Loucy (cell line): Measurements from ENCODE around the gene ADARB2.

Experiments
- H2AFZ ChIP-seq: fragments of 200-600 bp; sonication (generic); 2 replicates; pipeline ENCODE4 v1.6.0; 2016; ENCODE audit warnings: antibody characterized with exemption, mild to moderate bottlenecking, low read length, moderate library complexity
- H3F3A ChIP-seq: fragments of 200-600 bp; 2 replicates; pipeline ENCODE4 v1.6.0; 2016; ENCODE audit warnings: antibody characterized with exemption, low read depth, mild to moderate bottlenecking
- H3K27me3 ChIP-seq: fragments of 200-600 bp; sonication (generic); 2 replicates; pipeline ENCODE4 v1.6.1; 2014; ENCODE audit warnings: low read length, mild to moderate bottlenecking; ENCODE audit not compliant: insufficient read depth, poor library complexity, severe bottlenecking
- H3K36me3 ChIP-seq: fragments of 200-600 bp; sonication (generic); 2 replicates; pipeline ENCODE4 v1.6.1; 2016; ENCODE audit warnings: low read length; ENCODE audit not compliant: insufficient read depth
- H3K4me1 ChIP-seq: fragments of 200-600 bp; sonication (generic); 2 replicates; pipeline ENCODE4 v1.5.1; 2014; ENCODE audit warnings: low read length, mild to moderate bottlenecking; ENCODE audit not compliant: insufficient read depth, poor library complexity, severe bottlenecking
- H3K4me2 ChIP-seq: fragments of 200-600 bp; sonication (generic); 2 replicates; pipeline ENCODE4 v1.6.0; 2014; ENCODE audit warnings: antibody characterized with exemption, low read length, low read depth, mild to moderate bottlenecking; ENCODE audit not compliant: poor library complexity, severe bottlenecking
- H3K4me3 ChIP-seq: fragments of 200-600 bp; sonication (generic); 2 replicates; pipeline ENCODE4 v1.5.1; 2014; ENCODE audit warnings: low read length, mild to moderate bottlenecking, mixed read lengths; ENCODE audit not compliant: poor library complexity, severe bottlenecking
- H3K79me2 ChIP-seq: fragments of 200-600 bp; sonication (generic); 2 replicates; pipeline ENCODE4 v1.6.1; 2014; ENCODE audit warnings: low read length; ENCODE audit not compliant: insufficient read depth
- H3K9ac ChIP-seq: fragments of 200-600 bp; sonication (generic); 2 replicates; pipeline ENCODE4 v1.6.0; 2014; ENCODE audit warnings: mild to moderate bottlenecking, low read depth, low read length, moderate library complexity; ENCODE audit not compliant: poor library complexity, severe bottlenecking
- H3K9me2 ChIP-seq: fragments of 200-600 bp; sonication (generic); replicated peaks from 2 replicates; pipeline ENCODE4 v1.6.1; 2016; ENCODE audit warnings: low read depth, low read length, mixed read lengths
- H3K9me3 ChIP-seq: fragments of 200-600 bp; sonication (generic); 2 replicates; pipeline ENCODE4 v1.6.1; 2014; ENCODE audit warnings: mild to moderate bottlenecking, antibody characterized with exemption, low read length, low read depth; ENCODE audit not compliant: insufficient read depth
- H4K20me1 ChIP-seq: fragments of 200-600 bp; sonication (generic); 2 replicates; pipeline ENCODE4 v1.6.0; 2014; ENCODE audit warnings: antibody characterized with exemption, low read length, mild to moderate bottlenecking; ENCODE audit not compliant: insufficient read depth, poor library complexity, severe bottlenecking
- EZH2phosphoT487 ChIP-seq: fragments of 200-600 bp; IDR thresholded peaks from 2 replicates; pipeline ENCODE4 v1.6.1; 2018; ENCODE audit warnings: antibody characterized with exemption, mild to moderate bottlenecking, moderate library complexity, borderline replicate concordance
- TF ChIP-seq, protein P1 (sequence below): fragments of 200-600 bp; sonication (generic); conservative IDR thresholded peaks from 2 replicates; pipeline ENCODE4 v1.5.1; 2014; ENCODE audit warnings: mild to moderate bottlenecking, antibody characterized with exemption, low read length

Gene ADARB2

GRCh38 chr10:1709161-1709560, 28.2 kb downstream of the ADARB2 start:
- no peak overlapping the region for H3K4me3 ChIP-seq
- no peak overlapping the region for H3K4me2 ChIP-seq
- no peak overlapping the region for H3K9ac ChIP-seq
- H3K9me3 ChIP-seq: 0 out of 2 replicates have a peak, but pooled peaks cover 2% of the 10 kb centered on the region
- H3K79me2 ChIP-seq: no peaks in the 10 kb centered on the region
- H4K20me1 ChIP-seq: no peaks in the 10 kb centered on the region
- no peak overlapping the region for H2AFZ ChIP-seq
- TF ChIP-seq, protein P1, sequence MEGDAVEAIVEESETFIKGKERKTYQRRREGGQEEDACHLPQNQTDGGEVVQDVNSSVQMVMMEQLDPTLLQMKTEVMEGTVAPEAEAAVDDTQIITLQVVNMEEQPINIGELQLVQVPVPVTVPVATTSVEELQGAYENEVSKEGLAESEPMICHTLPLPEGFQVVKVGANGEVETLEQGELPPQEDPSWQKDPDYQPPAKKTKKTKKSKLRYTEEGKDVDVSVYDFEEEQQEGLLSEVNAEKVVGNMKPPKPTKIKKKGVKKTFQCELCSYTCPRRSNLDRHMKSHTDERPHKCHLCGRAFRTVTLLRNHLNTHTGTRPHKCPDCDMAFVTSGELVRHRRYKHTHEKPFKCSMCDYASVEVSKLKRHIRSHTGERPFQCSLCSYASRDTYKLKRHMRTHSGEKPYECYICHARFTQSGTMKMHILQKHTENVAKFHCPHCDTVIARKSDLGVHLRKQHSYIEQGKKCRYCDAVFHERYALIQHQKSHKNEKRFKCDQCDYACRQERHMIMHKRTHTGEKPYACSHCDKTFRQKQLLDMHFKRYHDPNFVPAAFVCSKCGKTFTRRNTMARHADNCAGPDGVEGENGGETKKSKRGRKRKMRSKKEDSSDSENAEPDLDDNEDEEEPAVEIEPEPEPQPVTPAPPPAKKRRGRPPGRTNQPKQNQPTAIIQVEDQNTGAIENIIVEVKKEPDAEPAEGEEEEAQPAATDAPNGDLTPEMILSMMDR: no peak
- TF ChIP-seq EZH2phosphoT487: no peak
- H3K36me3 ChIP-seq: no peaks in the 10 kb centered on the region
- no peaks in the 10 kb centered on the region for H3F3A ChIP-seq
- no peaks in the 10 kb centered on the region for H3K9me2 ChIP-seq
- peaks cover 89% of the 10 kb centered on the region for H3K27me3 ChIP-seq
- no peaks in the 10 kb centered on the region for H3K4me1 ChIP-seq

- 0 out of 2 replicates have a peak, but pooled peaks cover 3% of the 10 kb centered on the region for H3K9me3 ChIP-seq
- no peak overlapping the region for H3K4me2 ChIP-seq
- H2AFZ ChIP-seq: no peak overlapping the region
- no peak overlapping the region for H3K4me3 ChIP-seq
- no peaks in the 10 kb centered on the region for H3K36me3 ChIP-seq
- H3K4me1 ChIP-seq: no peaks in the 10 kb centered on the region
- H3K9me2 ChIP-seq: no peaks in the 10 kb centered on the region
- no peaks in the 10 kb centered on the region for H4K20me1 ChIP-seq
- no peaks in the 10 kb centered on the region for H3K79me2 ChIP-seq
- H3K9ac ChIP-seq: no peak overlapping the region
- H3F3A ChIP-seq: no peaks in the 10 kb centered on the region
- peaks cover 85% of the 10 kb centered on the region for H3K27me3 ChIP-seq
- no peak for TF ChIP-seq EZH2phosphoT487
- TF ChIP-seq, protein P1: no peak
These were observed 28.6 kb downstream of the ADARB2 start for GRCh38 chr10:1708746-1709145.

DNA sequence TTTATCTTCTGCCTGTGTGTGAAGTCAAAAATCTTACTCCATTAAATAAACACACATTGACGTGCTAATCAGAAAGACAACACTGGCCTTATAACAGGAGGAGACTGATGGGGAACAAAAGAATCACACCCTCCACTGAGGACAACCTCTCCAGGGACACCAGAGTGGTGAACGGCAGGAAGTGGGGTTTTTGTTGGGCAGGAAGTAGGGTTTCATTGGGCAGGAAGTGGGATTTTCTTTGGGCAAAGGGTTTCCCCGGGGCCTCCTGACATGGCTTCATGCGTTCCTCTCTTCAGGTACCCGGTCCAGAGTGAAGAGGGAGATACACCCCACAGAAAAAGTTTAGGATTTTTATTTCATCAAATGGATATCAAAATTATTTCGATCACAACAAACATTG, 30.6 kb downstream of the ADARB2 start:
- no peaks in the 10 kb centered on the region for H3K9me2 ChIP-seq
- no peaks in the 10 kb centered on the region for H4K20me1 ChIP-seq
- no peaks in the 10 kb centered on the region for H3K36me3 ChIP-seq
- TF ChIP-seq, protein P1: no peak
- TF ChIP-seq EZH2phosphoT487: 0 out of 2 replicates have a peak, but pooled peaks have one; percentile 8
- H3K27me3 ChIP-seq: peaks cover 77% of the 10 kb centered on the region
- no peak overlapping the region for H3K4me3 ChIP-seq
- H3F3A ChIP-seq: no peaks in the 10 kb centered on the region
- H3K9ac ChIP-seq: no peak overlapping the region
- no peaks in the 10 kb centered on the region for H3K79me2 ChIP-seq
- no peaks in the 10 kb centered on the region for H3K4me1 ChIP-seq
- H2AFZ ChIP-seq: no peak overlapping the region
- peaks cover 7% of the 10 kb centered on the region; the same call in 1 of the 2 replicates for H3K9me3 ChIP-seq
- no peak overlapping the region for H3K4me2 ChIP-seq
